Measurements from ENCODE around the gene CLGN. TPM values are rescaled to one million over a fixed set of nuclear protein-coding genes. Genes with fewer than 3 reads are reported as not detected.

Gene CLGN
- total and polyA plus RNA-seq, 2 of the 13 experiments (the other 11 are each of a cell fraction or from before 2014, with no cell fraction given) = 7.2 to 17.0 TPM

DNA sequence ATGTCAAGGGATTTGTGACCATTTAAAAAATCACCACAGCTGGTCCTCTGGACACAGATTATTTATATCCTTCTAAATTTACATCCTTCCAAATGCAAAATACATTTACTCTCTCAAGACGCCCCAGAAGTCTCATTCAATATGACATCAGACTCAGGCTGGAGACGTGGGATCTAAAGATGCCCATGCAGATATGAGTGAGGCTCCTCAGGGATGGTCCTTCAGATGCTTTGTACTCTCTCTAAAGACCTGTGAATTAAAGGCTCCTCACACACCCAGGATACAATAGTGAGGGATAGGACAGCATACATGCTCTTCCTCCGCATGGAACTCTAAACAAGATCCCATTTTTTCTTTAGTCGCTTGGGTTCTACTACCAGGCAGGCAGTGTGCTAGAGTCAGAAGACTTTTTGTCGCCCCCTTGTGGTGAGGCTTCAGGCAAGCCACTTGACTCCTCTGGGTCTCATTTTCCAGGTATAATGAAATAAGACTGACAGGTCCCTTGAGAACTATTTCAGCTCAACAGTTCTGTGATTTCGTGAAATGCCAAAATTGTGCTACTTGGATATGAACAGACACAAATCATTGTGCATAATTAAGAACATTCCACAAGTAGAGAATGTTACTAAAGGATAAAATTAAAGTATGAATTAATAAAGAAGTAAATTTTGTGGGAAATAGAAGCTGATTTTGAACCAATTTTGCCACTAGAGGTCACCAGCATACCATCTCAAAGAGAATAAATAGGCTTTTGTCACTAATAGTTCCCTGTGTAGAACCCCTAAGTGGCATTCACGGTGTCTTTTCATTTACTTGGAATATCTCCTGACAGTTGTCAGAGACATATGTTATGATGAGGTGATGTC lies 67.7 kb downstream of the CLGN start (continued):
- no peak for TF ChIP-seq REPIN1 (CRISPR knock-in tag; IDR thresholded peaks at IDR 0.05; ENCODE audit: borderline replicate concordance, low read depth)
- no peak for TF ChIP-seq ZMAT5 (CRISPR knock-in tag; IDR thresholded peaks at IDR 0.05; ENCODE audit: borderline replicate concordance, low read depth)
- TF ChIP-seq, protein P1, sequence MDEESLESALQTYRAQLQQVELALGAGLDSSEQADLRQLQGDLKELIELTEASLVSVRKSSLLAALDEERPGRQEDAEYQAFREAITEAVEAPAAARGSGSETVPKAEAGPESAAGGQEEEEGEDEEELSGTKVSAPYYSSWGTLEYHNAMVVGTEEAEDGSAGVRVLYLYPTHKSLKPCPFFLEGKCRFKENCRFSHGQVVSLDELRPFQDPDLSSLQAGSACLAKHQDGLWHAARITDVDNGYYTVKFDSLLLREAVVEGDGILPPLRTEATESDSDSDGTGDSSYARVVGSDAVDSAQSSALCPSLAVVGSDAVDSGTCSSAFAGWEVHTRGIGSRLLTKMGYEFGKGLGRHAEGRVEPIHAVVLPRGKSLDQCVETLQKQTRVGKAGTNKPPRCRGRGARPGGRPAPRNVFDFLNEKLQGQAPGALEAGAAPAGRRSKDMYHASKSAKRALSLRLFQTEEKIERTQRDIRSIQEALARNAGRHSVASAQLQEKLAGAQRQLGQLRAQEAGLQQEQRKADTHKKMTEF (CRISPR knock-in tag; IDR thresholded peaks at IDR 0.05) = 0 out of 2 replicates have a peak, but pooled peaks have one; percentile 27
- no peak for TF ChIP-seq ZNF792 (CRISPR knock-in tag; IDR thresholded peaks at IDR 0.05)
- no peak for TF ChIP-seq FOXM1 (CRISPR knock-in tag; IDR thresholded peaks at IDR 0.05)
- TF ChIP-seq, protein P2, sequence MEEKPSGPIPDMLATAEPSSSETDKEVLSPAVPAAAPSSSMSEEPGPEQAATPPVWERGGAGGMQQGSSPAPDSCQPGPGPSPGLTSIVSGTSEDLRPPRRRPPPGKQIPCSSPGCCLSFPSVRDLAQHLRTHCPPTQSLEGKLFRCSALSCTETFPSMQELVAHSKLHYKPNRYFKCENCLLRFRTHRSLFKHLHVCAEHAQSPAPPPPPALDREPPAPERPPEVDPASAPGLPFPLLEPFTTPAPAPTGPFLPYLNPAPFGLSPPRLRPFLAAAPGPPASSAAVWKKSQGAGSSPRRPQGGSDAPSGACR (CRISPR knock-in tag; IDR thresholded peaks at IDR 0.05) = no peak
- TF ChIP-seq ZNF766 (CRISPR knock-in tag; IDR thresholded peaks at IDR 0.05; ENCODE audit: borderline replicate concordance) = no peak
- peak; percentile 71 for TF ChIP-seq CTCF (CRISPR knock-in tag; IDR thresholded peaks at IDR 0.05)
- no peak for TF ChIP-seq TCF12 (IDR thresholded peaks at IDR 0.05)
- no peak for TF ChIP-seq TCF12 (CRISPR knock-in tag; IDR thresholded peaks at IDR 0.05)
- TF ChIP-seq KMT2A (CRISPR knock-in tag; IDR thresholded peaks at IDR 0.05) = no peak
- no peak for TF ChIP-seq THRA (CRISPR knock-in tag; IDR thresholded peaks at IDR 0.05; ENCODE audit: borderline replicate concordance)
